Measurements from ENCODE around the gene ST3GAL5.

GRCh38 chr2:85807756-85808155, 81.0 kb downstream of the ST3GAL5 start:
- TF ChIP-seq POLR2A (IDR thresholded peaks at IDR 0.05; ENCODE audit: control extremely low read depth in 1 of 2, low read depth in 2 of 2, low read length in 2 of 2) (no peak), CHD2 (IDR thresholded peaks at IDR 0.05; ENCODE audit: low read length) (no peak), NRF1 (IDR thresholded peaks at IDR 0.05; ENCODE audit: low read depth, low read length) (no peak), RAD21 (IDR thresholded peaks at IDR 0.05 in 1 of 2, conservative IDR thresholded peaks at IDR 0.05 in 1 of 2; ENCODE audit: low read depth in 2 of 2, low read length in 2 of 2) (no peak), ATF3 (IDR thresholded peaks at IDR 0.05; ENCODE audit: insufficient read depth, low read depth, low read length) (no peak), GABPA (IDR thresholded peaks at IDR 0.05; ENCODE audit: borderline replicate concordance, insufficient read depth, low read length) (no peak), SP1 (IDR thresholded peaks at IDR 0.05; ENCODE audit: low read depth, low read length) (no peak), POLR2AphosphoS5 (IDR thresholded peaks at IDR 0.05; ENCODE audit: low read depth, low read length) (no peak), TCF12 (IDR thresholded peaks at IDR 0.05; ENCODE audit: low read depth, low read length) (no peak)

All from H1 (cell line).